Right lobe of liver (tissue), 6 donors: Measurements from ENCODE around the gene GTF2A1. TPM values are rescaled to one million over a fixed set of nuclear protein-coding genes. Genes with fewer than 3 reads are reported as not detected.

Experiments used
- ATAC-seq, 4 donors: fragments of 200-7000 bp; cut with Tn5 transposase; one replicate each; pipeline ENCODE4 v1.9.1; 2020; ENCODE audit warnings: mild to moderate bottlenecking in 4 of 4, moderate library complexity in 4 of 4
- DNase-seq, 3 donors: peaks; one replicate each; pipeline ENCODE4 v3.0.0-alpha.2; 2020
- H3K27ac ChIP-seq, 3 donors: fragments of 200-600 bp; one replicate each; pipeline ENCODE4 v1.8.0; 2022
- H3K27me3 ChIP-seq, 2 donors: fragments of 200-600 bp; one replicate each; pipeline ENCODE4 v1.8.0; 2022
- H3K36me3 ChIP-seq, 4 donors: fragments of 200-600 bp; sonication (generic) in 1 of 4; one replicate each; pipeline versions ENCODE4 v1.5.1 to v1.8.0; 2017 to 2022; ENCODE audit warnings: control low read depth in 1 of 4
- H3K4me1 ChIP-seq, 4 donors: fragments of 200-600 bp; sonication (generic) in 1 of 4; one replicate each; pipeline versions ENCODE4 v1.5.1 to v1.8.0; 2017 to 2022; ENCODE audit warnings: control low read depth in 1 of 4
- H3K4me3 ChIP-seq, 3 donors: fragments of 200-600 bp; one replicate each; pipeline ENCODE4 v1.8.0; 2022
- H3K9me3 ChIP-seq, 4 donors: fragments of 200-600 bp; sonication (generic) in 1 of 4; one replicate each; pipeline versions ENCODE4 v1.5.1 to v1.8.0; 2017 to 2022; ENCODE audit warnings: control low read depth in 1 of 4
- POLR2A ChIP-seq: fragments of 450-650 bp; IDR thresholded peaks from one replicate; pipeline ENCODE4 v1.6.1; 2017; ENCODE audit warnings: antibody characterized with exemption, mild to moderate bottlenecking
- WGBS: methylation state at CpG from one replicate; pipeline ENCODE4 v1.1.6; 2018; ENCODE audit warnings: low coverage, low lambda C conversion rate; ENCODE audit not compliant: insufficient coverage; ENCODE audit errors: missing lambda C conversion rate; 5-methylcytosine and 5-hydroxymethylcytosine counted together
- intact Hi-C, 2 donors: fragments of 100-400 bp; cut with DNase I; formaldehyde crosslinking; loops; one replicate each; pipeline versions ENCODE4 v1.11.2 to v1.14.1; 2022
- total RNA-seq, 6 experiments: library from RNA; depleted of rRNA in 2 of 6; stranded (reverse); fragments of >200 nt in 2 of 6; fragmentation: NEBNext Ultra II Directional in 3 of 6; extraction: Animal tissue kit (Norgen Biotek cat#: 25700) in 3 of 6; gene quantifications; one replicate each; pipeline versions ENCODE4 v1.1.0 to v1.2.4, GENCODE V29; 2016 to 2023
- TF ChIP-seq, protein P1 (sequence below), 4 donors: fragments of 200-600 bp in 3 of 4; fragments of 450-650 bp in 1 of 4; IDR thresholded peaks; one replicate each; pipeline versions ENCODE4 v1.5.1 to v1.8.0; 2016 to 2022; ENCODE audit warnings: antibody characterized with exemption in 4 of 4, mild to moderate bottlenecking in 2 of 4
- donor health status: DM: no; HTN: yes; CAD: no.
- donor health status: DM: no; HTN: no; CAD: no.
- donor health status: DM: no; HTN: no; CAD: no.
- donor health status: DM: no; HTN: yes; CAD: no.
- donor health status: DM: no; HTN: yes; CAD: no.

The GTF2A1 gene
- total RNA-seq, 6 experiments from 2014 or later, result 11.0 to 16.8 (median 12.9) TPM

DNA sequence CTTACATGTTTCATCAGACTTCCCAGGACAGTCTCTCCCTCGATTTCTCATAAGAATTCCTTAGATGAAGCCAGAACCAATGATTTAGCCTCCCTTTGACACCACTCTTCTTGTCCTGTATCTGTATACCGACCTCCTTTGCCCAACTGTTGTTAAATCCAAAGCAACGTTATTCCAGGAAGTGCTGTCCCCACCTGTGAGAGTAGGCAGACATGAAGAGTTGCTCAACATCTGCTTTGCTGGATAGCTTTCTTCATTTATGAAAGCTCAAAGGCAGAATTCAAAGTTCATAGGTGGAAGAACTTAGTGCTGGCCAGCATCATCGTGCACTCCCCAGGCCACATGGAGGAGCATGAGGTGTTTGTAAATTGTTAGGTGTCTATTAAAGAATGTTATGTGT, 55.6 kb downstream of the GTF2A1 start:
- Histone ChIP-seq H3K27ac (peak overlapping the region; percentile 62 to 75 (median 68)), H3K27me3 (no peaks in the 10 kb centered on the region), H3K9me3 (no peaks in the 10 kb centered on the region), H3K36me3 (no peaks in the 10 kb centered on the region), H3K4me1 (peaks cover 0 to 31% (median 3%) of the 10 kb centered on the region in 4 donors), H3K4me3 (peak overlapping the region; percentile 16 to 42 (median 34))
- intact Hi-C loops, result loop anchor here in 1 of 2 donors (10.0 kb wide), 1 partner anchor 170 kb away; no protein-coding TSS in a partner anchor
- peak; percentile 92 for TF ChIP-seq POLR2A
- TF ChIP-seq, protein P1, sequence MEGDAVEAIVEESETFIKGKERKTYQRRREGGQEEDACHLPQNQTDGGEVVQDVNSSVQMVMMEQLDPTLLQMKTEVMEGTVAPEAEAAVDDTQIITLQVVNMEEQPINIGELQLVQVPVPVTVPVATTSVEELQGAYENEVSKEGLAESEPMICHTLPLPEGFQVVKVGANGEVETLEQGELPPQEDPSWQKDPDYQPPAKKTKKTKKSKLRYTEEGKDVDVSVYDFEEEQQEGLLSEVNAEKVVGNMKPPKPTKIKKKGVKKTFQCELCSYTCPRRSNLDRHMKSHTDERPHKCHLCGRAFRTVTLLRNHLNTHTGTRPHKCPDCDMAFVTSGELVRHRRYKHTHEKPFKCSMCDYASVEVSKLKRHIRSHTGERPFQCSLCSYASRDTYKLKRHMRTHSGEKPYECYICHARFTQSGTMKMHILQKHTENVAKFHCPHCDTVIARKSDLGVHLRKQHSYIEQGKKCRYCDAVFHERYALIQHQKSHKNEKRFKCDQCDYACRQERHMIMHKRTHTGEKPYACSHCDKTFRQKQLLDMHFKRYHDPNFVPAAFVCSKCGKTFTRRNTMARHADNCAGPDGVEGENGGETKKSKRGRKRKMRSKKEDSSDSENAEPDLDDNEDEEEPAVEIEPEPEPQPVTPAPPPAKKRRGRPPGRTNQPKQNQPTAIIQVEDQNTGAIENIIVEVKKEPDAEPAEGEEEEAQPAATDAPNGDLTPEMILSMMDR (IDR thresholded peaks at IDR 0.05), result peak in 1 of 4 donors; percentile 6
- ATAC-seq (peak; percentile 61 to 74 (median 64)), DNase-seq (peak in 1 of 3 donors; percentile 63)
- 30% methylated on average over 4 of the region's 4 CpGs for WGBS

DNA sequence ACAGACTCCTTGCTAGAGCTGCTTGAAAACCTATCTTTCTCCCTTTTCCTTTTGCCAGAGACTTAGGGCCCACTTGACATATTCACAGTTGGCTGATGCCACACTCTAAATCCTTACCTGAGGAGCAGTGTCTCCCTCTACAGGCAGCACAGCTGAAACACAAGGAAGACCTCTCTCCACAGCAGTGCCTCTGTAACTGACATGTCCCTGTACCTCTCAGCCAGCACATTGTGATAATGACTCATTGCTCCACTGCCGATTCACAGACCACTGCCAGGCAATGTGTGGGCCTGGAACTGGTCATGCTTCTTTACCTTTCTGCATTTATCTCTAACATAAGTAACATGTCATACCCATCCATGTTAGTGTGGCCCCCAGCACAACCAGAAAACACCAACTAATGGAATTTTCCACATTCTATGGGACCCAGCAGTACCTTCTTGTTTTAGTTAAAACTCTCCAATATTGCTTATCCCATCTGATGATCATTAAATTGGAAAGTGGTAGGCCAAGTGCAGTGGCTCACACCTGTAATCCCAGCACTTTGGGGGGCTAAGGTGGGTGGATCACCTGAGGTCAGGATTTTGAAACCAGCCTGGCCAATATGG, 56.5 kb downstream of the GTF2A1 start:
- Histone ChIP-seq H3K9me3 (no peaks in the 10 kb centered on the region), H3K27me3 (no peaks in the 10 kb centered on the region), H3K36me3 (no peaks in the 10 kb centered on the region), H3K4me3 (peak overlapping the region; percentile 16 to 42 (median 34)), H3K4me1 (peaks cover 0 to 27% (median 2%) of the 10 kb centered on the region in 4 donors), H3K27ac (peak overlapping the region; percentile 62 to 75 (median 68))
- WGBS, result 0% methylated on average over 1 of the region's 1 CpG
- TF ChIP-seq POLR2A, result peak; percentile 74
- TF ChIP-seq, protein P1 (IDR thresholded peaks at IDR 0.05), result peak; percentile 71 to 90 (median 76)
- intact Hi-C loops, result loop anchor here in 1 of 2 donors (10.0 kb wide), 1 partner anchor 169 kb away; no protein-coding TSS in a partner anchor
- ATAC-seq, result peak; percentile 87 to 96 (median 90)
- DNase-seq, result peak in 2 of 3 donors; percentile 56 to 76

DNA sequence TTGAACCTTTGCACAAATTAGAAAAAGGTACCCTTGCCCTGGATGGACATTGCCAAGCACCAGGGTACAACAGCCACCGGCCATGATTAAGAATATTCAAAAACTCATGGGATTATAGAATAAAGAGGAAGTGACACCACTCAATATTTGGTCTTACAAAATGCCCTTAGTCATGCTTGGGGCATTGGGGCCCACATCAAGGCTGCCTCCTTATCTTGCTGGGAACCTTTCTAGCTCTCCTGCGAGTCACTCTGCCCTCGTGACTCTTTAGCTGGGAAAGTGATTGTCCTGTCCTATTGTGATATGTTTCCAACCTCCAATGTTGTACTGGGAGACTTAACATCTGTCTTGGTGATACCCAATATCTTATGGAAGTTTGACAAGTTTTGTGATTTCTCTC, 57.8 kb downstream of the GTF2A1 start:
- no peak overlapping the region for H3K27ac ChIP-seq
- H3K36me3 ChIP-seq, result no peaks in the 10 kb centered on the region
- no peak for DNase-seq
- WGBS, result 59% methylated on average over 3 of the region's 3 CpGs
- ATAC-seq, result peak in 1 of 4 donors; percentile 2
- H3K27me3 ChIP-seq, result no peaks in the 10 kb centered on the region
- intact Hi-C loops, result loop anchor here in 1 of 2 donors (10.0 kb wide), 1 partner anchor 168 kb away; no protein-coding TSS in a partner anchor
- H3K4me1 ChIP-seq, result peaks cover 0 to 26% (median 0%) of the 10 kb centered on the region in 4 donors
- no peak overlapping the region for H3K4me3 ChIP-seq
- TF ChIP-seq, protein P1 (IDR thresholded peaks at IDR 0.05), result no peak
- TF ChIP-seq POLR2A, result no peak
- no peaks in the 10 kb centered on the region for H3K9me3 ChIP-seq

DNA sequence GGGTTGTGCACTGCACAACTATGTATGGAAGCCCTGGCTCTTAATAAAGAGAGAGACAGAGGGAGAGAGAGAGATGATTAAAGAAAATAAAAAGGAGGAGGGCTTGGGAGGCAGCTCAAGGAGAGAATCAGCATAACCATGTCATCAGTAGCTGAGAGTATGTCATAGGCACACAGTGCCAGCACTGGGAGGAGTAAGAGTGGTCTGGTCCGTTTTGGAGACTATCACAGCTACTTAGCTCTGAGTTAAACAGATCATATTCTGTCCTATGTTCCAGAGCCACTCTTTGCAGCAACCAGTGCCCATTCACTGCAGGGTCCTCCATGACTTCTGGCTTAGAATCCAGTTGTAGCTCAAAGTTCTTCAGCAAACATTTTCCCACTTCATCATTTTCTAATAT, 59.0 kb downstream of the GTF2A1 start:
- WGBS, result 60% methylated on average over 1 of the region's 1 CpG
- intact Hi-C loops, result loop anchor here in 1 of 2 donors (10.0 kb wide), 1 partner anchor 167 kb away; no protein-coding TSS in a partner anchor
- TF ChIP-seq, protein P1 (IDR thresholded peaks at IDR 0.05), result no peak
- TF ChIP-seq POLR2A, result no peak
- Histone ChIP-seq H3K27ac (no peak overlapping the region), H3K27me3 (no peaks in the 10 kb centered on the region), H3K9me3 (no peaks in the 10 kb centered on the region), H3K4me3 (no peak overlapping the region), H3K4me1 (peaks cover 0 to 26% (median 0%) of the 10 kb centered on the region in 4 donors), H3K36me3 (no peaks in the 10 kb centered on the region)
- no peak for DNase-seq
- ATAC-seq, result no peak
